ENCODE data around the gene GLT6D1.

- TF ChIP-seq CTCF (IDR thresholded peaks at IDR 0.05; ENCODE audit: insufficient read depth, low read depth, low read length) (no peak), EZH2 (IDR thresholded peaks at IDR 0.05; ENCODE audit: insufficient read depth, low read length) (no peak)
Measured at GRCh38 chr9:135665795-135666189, 26.5 kb upstream of the GLT6D1 start.

Data from astrocyte (in vitro differentiated cells and primary cell).